K562 treated with DMSO at 1 percent for 4 hours (cell line): ENCODE results near the gene EXOC2. TPM values are rescaled to one million over a fixed set of nuclear protein-coding genes. Genes with fewer than 3 reads are reported as not detected.

Source experiments
- total RNA-seq: library from RNA; unstranded; fragments of 300-600 nt; gene quantifications from 2 replicates; pipeline ENCODE4 v1.2.3, GENCODE V29; 2022; ENCODE audit not compliant: insufficient read depth

The EXOC2 gene, protein sequence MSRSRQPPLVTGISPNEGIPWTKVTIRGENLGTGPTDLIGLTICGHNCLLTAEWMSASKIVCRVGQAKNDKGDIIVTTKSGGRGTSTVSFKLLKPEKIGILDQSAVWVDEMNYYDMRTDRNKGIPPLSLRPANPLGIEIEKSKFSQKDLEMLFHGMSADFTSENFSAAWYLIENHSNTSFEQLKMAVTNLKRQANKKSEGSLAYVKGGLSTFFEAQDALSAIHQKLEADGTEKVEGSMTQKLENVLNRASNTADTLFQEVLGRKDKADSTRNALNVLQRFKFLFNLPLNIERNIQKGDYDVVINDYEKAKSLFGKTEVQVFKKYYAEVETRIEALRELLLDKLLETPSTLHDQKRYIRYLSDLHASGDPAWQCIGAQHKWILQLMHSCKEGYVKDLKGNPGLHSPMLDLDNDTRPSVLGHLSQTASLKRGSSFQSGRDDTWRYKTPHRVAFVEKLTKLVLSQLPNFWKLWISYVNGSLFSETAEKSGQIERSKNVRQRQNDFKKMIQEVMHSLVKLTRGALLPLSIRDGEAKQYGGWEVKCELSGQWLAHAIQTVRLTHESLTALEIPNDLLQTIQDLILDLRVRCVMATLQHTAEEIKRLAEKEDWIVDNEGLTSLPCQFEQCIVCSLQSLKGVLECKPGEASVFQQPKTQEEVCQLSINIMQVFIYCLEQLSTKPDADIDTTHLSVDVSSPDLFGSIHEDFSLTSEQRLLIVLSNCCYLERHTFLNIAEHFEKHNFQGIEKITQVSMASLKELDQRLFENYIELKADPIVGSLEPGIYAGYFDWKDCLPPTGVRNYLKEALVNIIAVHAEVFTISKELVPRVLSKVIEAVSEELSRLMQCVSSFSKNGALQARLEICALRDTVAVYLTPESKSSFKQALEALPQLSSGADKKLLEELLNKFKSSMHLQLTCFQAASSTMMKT
- 13.8 and 18.0 TPM in 2 replicates for total RNA-seq

DNA sequence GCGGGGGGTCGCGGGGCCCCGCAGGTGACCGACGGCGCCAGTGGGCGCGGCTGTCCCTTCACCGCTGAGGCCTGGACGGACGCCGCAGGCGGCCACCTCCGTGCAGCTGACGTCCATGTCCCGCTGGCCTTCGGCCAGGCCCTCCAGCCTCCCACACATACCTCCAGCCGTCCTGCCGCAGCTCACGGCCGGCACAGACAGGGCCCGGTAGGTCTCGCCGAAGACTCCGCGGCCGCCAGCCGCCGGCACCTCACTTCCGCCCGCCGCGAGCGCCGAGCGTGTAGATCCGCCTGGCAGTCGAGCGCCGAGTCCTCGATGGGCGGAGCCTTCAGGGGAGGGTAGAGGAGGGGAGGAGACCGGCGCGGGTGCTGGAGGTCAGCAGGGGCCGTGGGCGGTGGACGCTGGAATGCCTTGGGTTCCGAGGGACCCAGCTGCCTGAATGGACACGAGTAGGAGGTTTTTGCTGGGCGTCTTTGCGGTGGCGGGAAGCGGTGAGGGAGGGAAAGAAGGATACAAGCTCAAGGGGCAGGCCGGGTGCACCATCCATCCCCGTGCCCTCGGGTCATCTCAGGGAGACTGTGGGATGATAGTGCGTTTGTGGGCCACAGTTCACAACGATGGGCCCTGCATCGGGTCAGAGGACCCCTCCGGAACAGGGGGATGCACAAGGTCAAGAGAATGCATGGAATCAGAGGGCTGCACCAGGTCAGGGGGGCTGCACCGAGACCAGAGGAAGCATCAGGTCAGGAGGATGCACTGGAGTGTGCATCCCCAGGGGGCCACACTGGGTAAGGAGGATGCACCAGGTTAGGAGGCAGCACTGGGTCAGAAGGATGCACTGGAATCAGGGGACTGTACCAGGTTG, at the start of gene EXOC2:
Gene EXOC2, minus strand, starts transcription at position 282 of the 865 bp plus-strand sequence. CDS start 55,321 bp downstream, outside the sequence.

DNA sequence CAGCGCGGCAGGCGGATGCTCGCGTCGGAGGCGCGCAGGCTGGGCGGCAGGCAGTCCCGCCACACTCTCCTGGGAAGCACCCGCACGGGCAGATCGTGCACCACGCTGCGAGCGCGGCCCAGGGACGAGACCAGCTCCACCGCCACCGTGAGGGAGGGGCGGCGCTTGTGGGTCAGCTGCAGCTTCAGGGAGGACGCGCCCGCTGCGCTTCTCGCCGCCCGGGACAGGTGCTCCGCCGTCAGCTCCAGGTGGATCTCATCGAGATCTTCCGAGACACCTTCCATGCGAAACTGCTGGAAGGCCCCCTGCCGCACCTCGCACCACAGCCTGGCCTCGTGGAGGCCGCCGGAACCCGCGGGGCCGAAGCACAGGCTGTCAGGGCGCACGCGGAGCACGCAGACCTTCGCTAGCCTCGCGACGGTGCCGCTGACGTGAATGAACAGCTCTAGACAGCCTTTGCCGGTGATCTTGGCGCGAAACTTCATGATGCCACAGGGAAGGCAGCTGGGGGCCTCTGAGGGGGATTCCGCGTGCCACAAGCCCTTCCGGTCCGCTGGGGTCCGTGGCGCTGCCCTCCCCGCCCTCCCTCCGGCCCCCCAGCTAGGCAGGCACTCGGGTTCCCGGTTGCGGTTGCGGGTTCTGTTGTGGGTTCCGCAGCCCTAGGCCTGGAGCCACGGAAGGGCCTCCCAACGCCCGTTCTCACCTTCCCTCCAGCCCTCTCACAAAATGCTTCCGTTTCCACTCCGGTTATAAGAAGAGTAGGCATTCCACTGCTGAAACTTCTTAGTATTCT, 36.3 kb downstream of the EXOC2 start, which contains the start of gene HUS1B:
Gene HUS1B, minus strand, starts transcription at position 641 of the 793 bp plus-strand sequence. Its CDS starts 156 bp downstream, at position 485.

Other genes with a start within 250 kb of the EXOC2 start
- 0.80 TPM in 1 of 2 replicates, not detected in the other for gene HUS1B, start 36.0 kb downstream of the EXOC2 start, total RNA-seq